OCI-LY1 (cell line): Measurements from ENCODE around the gene SIK2.

Experiments
- H2AFZ ChIP-seq: fragments of 200-600 bp; sonication (generic), shearing (Covaris generic); 2 replicates; pipeline ENCODE4 v1.6.0; 2014; ENCODE audit warnings: antibody characterized with exemption, mild to moderate bottlenecking, low read length
- H3F3A ChIP-seq: fragments of 200-600 bp; sonication (generic), shearing (Covaris generic); 2 replicates; pipeline ENCODE4 v1.6.0; 2014; ENCODE audit warnings: mild to moderate bottlenecking, antibody characterized with exemption, low read length, moderate library complexity; ENCODE audit not compliant: insufficient read depth
- H3K27ac ChIP-seq: fragments of 200-600 bp; sonication (generic); 2 replicates; pipeline ENCODE4 v1.5.1; 2014; ENCODE audit warnings: low read length, mixed run types, mild to moderate bottlenecking, low read depth; ENCODE audit not compliant: poor library complexity, severe bottlenecking
- H3K27me3 ChIP-seq: fragments of 200-600 bp; sonication (generic); 2 replicates; pipeline ENCODE4 v1.6.0; 2014; ENCODE audit warnings: antibody characterized with exemption, mild to moderate bottlenecking, low read length, moderate library complexity; ENCODE audit not compliant: insufficient read depth
- H3K36me3 ChIP-seq: fragments of 200-600 bp; sonication (generic); 2 replicates; pipeline ENCODE4 v1.6.1; 2014; ENCODE audit warnings: mild to moderate bottlenecking, antibody characterized with exemption, low read length, moderate library complexity, mixed read lengths; ENCODE audit not compliant: insufficient read depth
- H3K4me1 ChIP-seq: fragments of 200-600 bp; sonication (generic); 2 replicates; pipeline ENCODE4 v1.5.1; 2014; ENCODE audit warnings: mild to moderate bottlenecking, low read length, moderate library complexity; ENCODE audit not compliant: insufficient read depth, severe bottlenecking
- H3K4me2 ChIP-seq: fragments of 200-600 bp; sonication (generic), shearing (Covaris generic); 2 replicates; pipeline ENCODE4 v1.6.1; 2014; ENCODE audit warnings: low read length
- H3K4me3 ChIP-seq: fragments of 200-600 bp; sonication (generic); 2 replicates; pipeline ENCODE4 v1.5.1; 2014; ENCODE audit warnings: low read length, low read depth, mild to moderate bottlenecking, mixed read lengths; ENCODE audit not compliant: poor library complexity, severe bottlenecking
- H3K79me2 ChIP-seq: fragments of 200-600 bp; shearing (Covaris generic); 2 replicates; pipeline ENCODE4 v1.6.1; 2016; ENCODE audit warnings: mixed run types, low read length, mixed read lengths; ENCODE audit not compliant: insufficient read depth
- H3K9ac ChIP-seq: fragments of 200-600 bp; sonication (generic), shearing (Covaris generic); 2 replicates; pipeline ENCODE4 v1.6.1; 2014; ENCODE audit warnings: mild to moderate bottlenecking, low read length, mixed read lengths
- H3K9me2 ChIP-seq: fragments of 200-600 bp; sonication (generic), shearing (Covaris generic); 2 replicates; pipeline ENCODE4 v1.6.1; 2014; ENCODE audit warnings: low read depth, mild to moderate bottlenecking, low read length, mixed read lengths
- H3K9me3 ChIP-seq: fragments of 200-600 bp; shearing (Covaris generic); 2 replicates; pipeline ENCODE4 v1.6.1; 2014; ENCODE audit warnings: low read length, mixed read lengths
- H4K20me1 ChIP-seq: fragments of 200-600 bp; sonication (generic), shearing (Covaris generic); 2 replicates; pipeline ENCODE4 v1.6.0; 2016; ENCODE audit warnings: mild to moderate bottlenecking, low read length; ENCODE audit not compliant: insufficient read depth
- EZH2 ChIP-seq: fragments of 200-600 bp; sonication (generic), shearing (Covaris generic); IDR thresholded peaks from 2 replicates; pipeline ENCODE4 v1.8.0; 2017; ENCODE audit warnings: borderline replicate concordance, mixed run types, mild to moderate bottlenecking, antibody characterized with exemption, low read length, moderate library complexity, mixed read lengths
- TF ChIP-seq, protein P1 (sequence below): fragments of 200-600 bp; sonication (generic), shearing (Covaris generic); IDR thresholded peaks from 2 replicates; pipeline ENCODE4 v1.5.1; 2017; ENCODE audit warnings: mild to moderate bottlenecking, antibody characterized with exemption, low read length, moderate library complexity, mixed read lengths

Gene SIK2

DNA sequence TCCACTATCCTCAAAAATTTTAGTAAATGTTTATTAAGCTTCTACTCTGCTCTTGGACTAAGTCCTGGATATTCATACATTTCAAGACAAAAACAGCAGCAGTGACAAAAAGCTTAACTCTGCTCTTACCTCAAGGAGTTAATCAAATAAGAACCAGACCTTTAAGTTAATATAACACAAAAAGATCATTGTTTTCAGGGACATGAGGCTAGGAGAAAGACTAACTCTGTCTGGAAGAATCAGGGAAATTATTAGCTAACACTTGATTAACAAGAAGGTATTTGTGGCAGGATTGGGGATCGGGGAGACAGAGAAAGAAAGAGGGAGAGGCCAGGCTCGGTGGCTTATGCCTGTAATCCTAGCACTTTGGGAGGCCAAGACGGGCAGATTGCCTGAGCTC is 89.5 kb downstream of the SIK2 start:
- Histone ChIP-seq H3K4me2 (no peak overlapping the region), H3K9me3 (no peaks in the 10 kb centered on the region), H2AFZ (no peak overlapping the region), H3K9me2 (no peaks in the 10 kb centered on the region), H3K4me3 (no peak overlapping the region), H3F3A (no peaks in the 10 kb centered on the region), H3K27ac (no peak overlapping the region), H3K4me1 (no peaks in the 10 kb centered on the region), H3K36me3 (peaks cover 26% of the 10 kb centered on the region; the same call in 1 of the 2 replicates), H3K79me2 (no peaks in the 10 kb centered on the region), H3K27me3 (no peaks in the 10 kb centered on the region), H4K20me1 (no peaks in the 10 kb centered on the region), H3K9ac (no peak overlapping the region)
- TF ChIP-seq, protein P1, sequence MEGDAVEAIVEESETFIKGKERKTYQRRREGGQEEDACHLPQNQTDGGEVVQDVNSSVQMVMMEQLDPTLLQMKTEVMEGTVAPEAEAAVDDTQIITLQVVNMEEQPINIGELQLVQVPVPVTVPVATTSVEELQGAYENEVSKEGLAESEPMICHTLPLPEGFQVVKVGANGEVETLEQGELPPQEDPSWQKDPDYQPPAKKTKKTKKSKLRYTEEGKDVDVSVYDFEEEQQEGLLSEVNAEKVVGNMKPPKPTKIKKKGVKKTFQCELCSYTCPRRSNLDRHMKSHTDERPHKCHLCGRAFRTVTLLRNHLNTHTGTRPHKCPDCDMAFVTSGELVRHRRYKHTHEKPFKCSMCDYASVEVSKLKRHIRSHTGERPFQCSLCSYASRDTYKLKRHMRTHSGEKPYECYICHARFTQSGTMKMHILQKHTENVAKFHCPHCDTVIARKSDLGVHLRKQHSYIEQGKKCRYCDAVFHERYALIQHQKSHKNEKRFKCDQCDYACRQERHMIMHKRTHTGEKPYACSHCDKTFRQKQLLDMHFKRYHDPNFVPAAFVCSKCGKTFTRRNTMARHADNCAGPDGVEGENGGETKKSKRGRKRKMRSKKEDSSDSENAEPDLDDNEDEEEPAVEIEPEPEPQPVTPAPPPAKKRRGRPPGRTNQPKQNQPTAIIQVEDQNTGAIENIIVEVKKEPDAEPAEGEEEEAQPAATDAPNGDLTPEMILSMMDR, result no peak
- no peak for TF ChIP-seq EZH2

DNA sequence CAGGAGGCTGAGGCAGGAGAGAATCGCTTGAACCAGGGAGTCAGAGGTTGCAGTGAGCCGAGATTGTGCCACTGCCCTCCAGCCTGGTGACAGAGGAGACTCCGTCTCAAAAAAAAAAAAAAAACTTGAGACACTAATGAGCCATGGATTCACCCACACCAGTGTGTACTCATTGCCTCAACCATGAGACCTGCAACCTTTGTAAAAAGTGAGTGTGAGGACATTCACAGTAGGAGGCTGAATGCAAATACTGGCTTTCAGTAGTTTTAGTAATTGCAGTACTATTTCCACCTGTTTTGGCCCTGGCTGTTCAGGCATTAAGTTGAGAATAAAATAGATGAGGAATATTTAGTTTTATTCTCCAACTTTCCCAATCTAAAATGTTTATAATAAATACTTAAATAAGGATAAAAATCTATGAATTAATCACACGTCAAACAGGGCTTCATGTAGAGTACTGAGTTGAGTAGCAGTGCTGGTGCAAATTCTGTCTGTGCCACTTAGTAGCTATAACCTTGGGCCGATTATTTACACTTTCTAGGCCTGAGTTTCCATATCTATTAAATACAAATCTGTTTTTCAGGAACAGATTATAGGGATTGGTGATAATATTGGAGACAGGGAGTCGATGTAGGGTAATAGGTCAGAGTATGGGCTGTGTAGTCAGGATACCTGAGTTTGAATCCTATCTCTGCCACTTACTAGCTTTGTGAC is 91.1 kb downstream of the SIK2 start:
- H3K79me2 ChIP-seq, result no peaks in the 10 kb centered on the region

DNA sequence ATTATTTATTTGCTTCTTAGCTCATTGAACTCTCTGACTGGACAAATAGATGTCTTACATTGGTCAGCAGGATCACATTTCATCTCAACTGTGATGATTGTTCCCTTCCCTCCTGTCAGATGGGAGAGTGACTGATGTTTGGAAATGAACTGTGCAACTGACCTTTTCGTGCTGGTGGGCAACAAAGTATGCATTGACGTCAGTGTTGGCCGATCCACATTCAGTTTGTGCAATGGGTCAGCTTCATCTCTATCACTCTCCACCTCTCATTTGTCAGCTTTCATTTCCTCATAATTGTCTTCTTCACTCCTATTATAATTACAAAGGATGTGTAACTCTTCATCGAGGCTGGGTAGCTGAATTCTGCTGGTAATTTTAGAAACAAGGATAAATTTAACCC is 92.6 kb downstream of the SIK2 start:
- H3F3A ChIP-seq, result no peaks in the 10 kb centered on the region
- no peak overlapping the region for H2AFZ ChIP-seq
- H3K36me3 ChIP-seq, result peaks cover 10% of the 10 kb centered on the region; the same call in 1 of the 2 replicates
- H3K79me2 ChIP-seq, result no peaks in the 10 kb centered on the region
- H3K4me2 ChIP-seq, result no peak overlapping the region
- no peak overlapping the region for H3K27ac ChIP-seq
- no peaks in the 10 kb centered on the region for H3K27me3 ChIP-seq
- peaks cover 13% of the 10 kb centered on the region for H3K4me1 ChIP-seq
- H4K20me1 ChIP-seq, result no peaks in the 10 kb centered on the region
- no peak overlapping the region for H3K9ac ChIP-seq
- no peak overlapping the region for H3K4me3 ChIP-seq
- H3K9me3 ChIP-seq, result no peaks in the 10 kb centered on the region
- H3K9me2 ChIP-seq, result no peaks in the 10 kb centered on the region
- no peak for TF ChIP-seq EZH2
- TF ChIP-seq, protein P1, result no peak

More for the DNA sequence above, 91.1 kb downstream of the SIK2 start:
- Histone ChIP-seq H3K27ac (no peak overlapping the region), H3K9me3 (no peaks in the 10 kb centered on the region), H4K20me1 (no peaks in the 10 kb centered on the region), H3F3A (no peaks in the 10 kb centered on the region), H3K9me2 (no peaks in the 10 kb centered on the region), H3K4me2 (no peak overlapping the region), H3K4me1 (peaks cover 13% of the 10 kb centered on the region), H3K36me3 (peaks cover 21% of the 10 kb centered on the region; the same call in 1 of the 2 replicates), H2AFZ (no peak overlapping the region), H3K9ac (no peak overlapping the region), H3K4me3 (no peak overlapping the region), H3K27me3 (no peaks in the 10 kb centered on the region)
- TF ChIP-seq, protein P1, result no peak
- TF ChIP-seq EZH2, result no peak
